ENCODE results near the gene COL23A1. TPM values are rescaled to one million over a fixed set of nuclear protein-coding genes. Genes with fewer than 3 reads are reported as not detected.

Gene COL23A1
- total RNA-seq (2014; rRNA removed; shearing (Covaris generic)): 0.08 TPM in 1 of 2 replicates, not detected in the other

- DNase-seq (ENCODE audit: low spot score): peak; percentile 38
Observed at GRCh38 chr5:178590141-178590923, at the start of gene COL23A1. Gene COL23A1, minus strand, starts transcription at chr5:178590393.

DNA sequence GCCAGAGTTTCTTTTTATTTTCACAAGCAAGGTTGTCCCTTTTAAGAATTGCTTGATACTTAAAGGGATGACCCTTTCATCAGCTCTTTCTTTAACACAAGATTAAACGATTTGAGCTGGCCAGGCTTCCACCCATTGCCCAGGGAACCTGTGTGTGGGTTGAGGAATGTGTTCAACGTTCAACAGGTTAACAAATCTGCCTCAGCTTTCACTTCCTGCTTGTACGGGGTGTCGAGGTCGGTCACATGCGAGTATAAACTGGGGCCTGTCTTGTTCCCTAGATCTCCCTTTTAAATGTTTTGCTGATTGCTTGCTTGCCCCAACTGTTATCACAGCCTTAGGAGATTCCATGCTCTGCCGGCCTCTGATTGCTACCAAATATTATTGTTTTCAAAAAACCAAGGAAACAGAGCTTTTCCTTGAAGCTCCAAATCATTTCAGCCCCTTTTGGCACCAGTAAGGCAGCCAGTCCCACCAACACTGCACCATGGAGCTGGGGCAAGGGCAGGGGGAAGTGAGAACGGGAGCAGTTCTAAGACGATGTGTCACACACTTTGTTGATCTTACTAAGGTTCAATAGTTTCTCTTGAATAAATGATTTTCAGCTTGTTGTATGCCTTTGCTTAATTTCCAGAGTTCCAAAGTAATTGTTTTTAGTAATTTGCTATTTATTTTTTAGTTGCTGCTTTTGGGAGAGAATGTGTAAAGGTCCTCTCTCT is 47.3 kb upstream of the COL23A1 start:
- DNase-seq (ENCODE audit: low spot score): no peak

GRCh38 chr5:178632285-178632684 is 42.1 kb upstream of the COL23A1 start:
- no peak for DNase-seq (ENCODE audit: low spot score)

GRCh38 chr5:178630951-178631350 is 40.8 kb upstream of the COL23A1 start:
- DNase-seq (ENCODE audit: low spot score): no peak

DNA sequence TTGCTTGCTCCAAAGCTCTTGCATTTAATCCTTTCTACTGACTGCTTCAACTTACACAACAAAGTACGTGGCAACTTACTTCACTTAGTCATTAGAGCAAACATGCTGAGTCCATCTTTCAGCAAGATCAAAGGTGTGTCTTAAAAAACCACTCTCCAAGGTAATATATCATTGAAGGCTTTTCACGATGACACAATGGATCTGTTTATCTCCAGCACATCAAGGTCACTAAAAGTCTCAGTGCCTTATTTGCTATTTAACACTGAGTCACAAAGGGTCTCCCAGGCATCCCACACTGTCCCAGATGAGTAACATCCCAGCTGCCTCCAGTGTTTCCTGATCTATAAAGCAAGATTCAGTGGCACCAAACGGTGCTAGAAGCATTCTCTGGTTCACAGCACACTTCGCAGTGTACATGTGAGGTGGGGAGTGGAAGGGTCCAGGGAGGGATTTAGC is 40.3 kb upstream of the COL23A1 start:
- no peak for DNase-seq (ENCODE audit: low spot score)

- no peak for DNase-seq (ENCODE audit: low spot score)
Observed at GRCh38 chr5:178627259-178627598, 37.0 kb upstream of the COL23A1 start.

DNA sequence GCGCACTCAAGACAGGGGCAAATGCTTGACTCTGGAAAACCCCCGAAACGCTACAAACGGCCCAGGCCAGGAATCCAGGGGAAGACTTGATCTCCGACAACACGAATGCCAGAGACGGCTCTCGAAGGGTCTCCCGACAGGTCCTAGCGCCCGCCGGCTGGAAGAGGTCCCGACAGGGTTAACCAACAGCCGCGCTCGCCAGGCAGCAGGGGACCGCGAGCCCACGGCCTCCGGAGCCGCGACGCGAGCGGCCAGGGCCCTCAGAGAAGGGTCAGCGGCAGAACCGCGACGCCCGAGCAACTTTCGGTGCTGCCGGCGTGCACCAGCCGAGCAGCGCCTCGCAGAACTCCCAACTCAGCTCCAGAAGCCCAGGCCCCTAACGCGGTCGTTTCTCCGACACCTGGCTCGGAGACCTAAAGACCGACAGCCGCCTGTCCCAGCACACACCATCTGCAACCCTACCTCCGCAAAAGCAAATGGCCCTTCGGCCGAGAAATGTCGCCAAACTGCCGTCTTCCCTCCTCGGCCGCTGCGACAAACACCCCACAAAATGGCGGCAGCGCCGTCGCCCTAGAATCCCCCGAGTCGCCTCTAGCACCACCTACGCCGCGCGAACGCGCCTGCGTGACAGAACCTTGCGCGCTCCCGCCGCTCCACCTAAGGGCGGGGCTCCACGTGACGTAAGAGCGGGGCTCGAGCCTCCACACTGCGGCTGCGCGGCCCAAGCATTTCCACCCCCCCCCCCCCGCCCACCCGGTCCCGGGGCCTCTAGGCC is 36.5 kb upstream of the COL23A1 start, which contains the start of gene CLK4:
TSS of gene CLK4 (minus strand) at position 567 of the 775 bp plus-strand sequence. CDS start 3,634 bp downstream, outside the sequence.
- peak; percentile 95 for DNase-seq (ENCODE audit: low spot score)

DNA sequence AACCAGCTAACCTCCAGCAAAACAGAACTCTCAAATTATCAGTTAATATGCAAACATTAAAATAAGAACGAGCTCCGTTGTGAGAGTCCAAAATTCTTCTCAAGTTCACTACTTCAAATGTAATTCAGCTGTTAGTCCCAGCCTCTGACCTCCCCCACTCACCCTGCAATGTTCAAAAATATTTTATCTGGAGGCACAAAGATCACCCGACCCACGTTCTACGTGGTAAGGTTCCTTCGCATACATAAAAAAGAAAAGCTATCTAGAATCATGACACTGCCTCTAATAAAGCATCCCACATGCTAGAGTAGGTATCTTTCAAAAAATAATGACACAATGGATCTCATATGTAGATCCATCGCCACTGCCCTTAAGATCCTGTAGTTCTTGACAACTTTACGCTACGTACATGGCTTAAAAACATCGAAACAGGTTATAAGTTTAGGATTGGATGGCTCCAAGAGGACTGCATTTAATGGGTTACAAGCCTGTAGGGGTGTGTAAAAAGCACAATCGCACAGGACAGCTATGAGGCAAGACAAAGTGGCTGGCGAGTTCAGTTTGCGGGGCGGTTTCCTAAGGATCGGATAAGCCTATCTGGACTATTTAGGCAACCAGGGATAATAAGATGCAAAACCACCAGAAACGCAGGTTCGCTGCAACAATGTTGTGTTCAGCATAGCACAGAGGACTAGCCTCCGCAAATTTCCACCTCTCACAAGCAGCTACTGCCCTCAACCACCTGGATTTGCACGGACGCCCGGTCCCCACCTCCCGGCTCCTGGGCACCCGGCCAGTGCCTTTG is 35.7 kb upstream of the COL23A1 start:
- no peak for DNase-seq (ENCODE audit: low spot score)

DNA sequence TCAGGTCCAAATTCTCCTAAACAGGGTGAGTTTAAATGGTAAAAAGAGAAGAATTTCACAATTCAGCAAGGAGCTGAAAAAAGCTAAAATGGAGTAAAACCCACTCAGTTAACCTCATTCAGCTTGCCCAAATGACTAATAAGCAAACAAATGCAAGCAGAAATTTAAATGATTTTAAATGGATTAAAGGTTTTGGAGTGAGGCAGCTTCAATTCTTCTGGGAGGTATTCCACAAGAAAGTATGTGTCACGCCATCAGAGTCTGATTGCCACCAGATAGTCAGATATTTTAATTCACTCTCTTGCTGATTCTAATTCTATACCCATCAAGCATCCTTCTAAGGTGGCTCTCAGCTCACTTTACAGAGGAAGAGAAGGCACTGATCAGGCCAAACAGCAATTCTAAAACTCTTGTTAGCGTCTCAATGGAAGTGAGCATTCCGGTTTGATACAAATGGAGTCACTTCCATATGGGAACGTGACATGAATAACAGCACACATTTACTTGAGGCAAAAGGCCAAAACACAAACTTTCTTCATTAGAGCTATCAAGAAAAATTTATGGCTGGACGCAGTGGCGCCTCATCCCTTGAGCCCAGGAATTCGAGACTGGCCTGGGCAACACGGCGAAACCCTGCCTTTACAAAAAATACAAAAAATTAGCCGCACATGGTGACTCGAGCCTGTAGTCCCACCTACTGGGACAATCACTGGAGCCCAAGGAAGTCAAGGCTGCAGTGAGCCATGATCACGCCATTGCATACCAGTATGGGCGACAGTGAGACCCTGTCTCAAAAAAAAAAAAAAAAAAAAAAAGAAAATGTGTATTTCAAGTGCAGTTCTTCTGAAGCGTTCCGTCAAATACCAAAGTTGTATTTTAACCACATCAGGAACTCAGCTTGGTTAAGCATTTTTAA is 34.7 kb upstream of the COL23A1 start:
- no peak for DNase-seq (ENCODE audit: low spot score)

DNA sequence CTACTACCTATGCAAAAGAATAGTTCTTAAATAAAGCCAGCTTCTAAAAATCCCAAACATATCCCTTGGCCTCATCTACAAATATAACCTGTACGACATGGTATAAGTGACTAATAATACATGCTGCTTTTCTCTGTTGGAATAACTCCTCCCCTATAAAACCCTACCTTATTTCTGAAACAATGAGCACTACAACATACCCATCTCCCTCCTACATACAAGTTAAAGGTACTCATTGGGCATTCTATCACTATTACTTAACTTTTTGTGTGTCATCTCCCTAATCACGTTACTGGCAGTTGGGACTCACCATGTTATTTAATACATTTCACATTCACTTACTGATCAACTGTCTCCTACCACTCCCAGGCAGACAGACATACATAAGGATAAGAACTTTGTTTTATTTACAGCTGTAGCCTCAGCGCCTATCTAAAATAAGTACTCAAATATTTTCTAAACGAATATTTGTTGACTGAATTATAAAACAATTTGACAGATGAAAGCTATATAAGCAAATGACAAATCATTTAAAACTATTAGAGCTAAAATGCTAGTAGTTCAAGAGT is 32.6 kb upstream of the COL23A1 start:
- DNase-seq (ENCODE audit: low spot score): no peak

DNA sequence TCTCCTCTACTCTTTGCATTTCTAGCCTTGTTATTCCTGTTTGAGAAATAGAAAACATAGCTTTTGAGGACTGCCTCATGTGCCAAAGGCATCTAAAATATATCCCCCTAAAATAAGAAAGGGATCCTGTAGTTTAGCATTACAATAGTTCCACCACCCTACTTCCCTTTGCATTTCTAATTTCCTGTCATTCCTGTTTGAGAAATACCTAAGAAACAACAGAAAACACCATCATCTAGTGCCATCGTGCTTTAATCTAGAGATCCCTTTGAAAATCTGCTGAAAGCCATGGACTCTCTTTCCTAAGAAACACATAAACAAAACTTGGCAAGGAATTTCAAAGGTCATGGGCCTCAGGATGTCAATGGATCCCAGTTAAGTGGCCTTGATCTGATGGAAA is 29.2 kb upstream of the COL23A1 start:
- DNase-seq (ENCODE audit: low spot score): no peak

- DNase-seq (ENCODE audit: low spot score): no peak
Observed at GRCh38 chr5:178612299-178612698, 22.1 kb upstream of the COL23A1 start.

DNA sequence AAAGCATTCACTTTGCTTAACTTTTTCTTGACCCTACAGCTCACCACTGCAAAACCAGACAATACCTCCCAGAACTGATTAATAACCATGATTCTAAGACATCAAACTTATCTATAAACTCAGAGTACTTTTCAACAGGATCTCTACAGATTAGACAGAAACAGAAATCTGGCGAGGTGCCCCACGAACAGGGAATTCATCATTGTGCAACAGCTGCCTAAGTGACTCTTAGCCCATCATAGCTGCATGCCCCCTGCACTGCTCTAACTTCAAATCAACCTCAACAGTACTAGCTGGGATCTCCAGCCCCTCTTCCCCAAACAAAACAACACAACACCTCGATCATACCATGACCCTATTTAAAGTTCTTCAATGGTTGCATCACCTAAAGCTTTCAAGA is 16.1 kb upstream of the COL23A1 start:
- no peak for DNase-seq (ENCODE audit: low spot score)

DNA sequence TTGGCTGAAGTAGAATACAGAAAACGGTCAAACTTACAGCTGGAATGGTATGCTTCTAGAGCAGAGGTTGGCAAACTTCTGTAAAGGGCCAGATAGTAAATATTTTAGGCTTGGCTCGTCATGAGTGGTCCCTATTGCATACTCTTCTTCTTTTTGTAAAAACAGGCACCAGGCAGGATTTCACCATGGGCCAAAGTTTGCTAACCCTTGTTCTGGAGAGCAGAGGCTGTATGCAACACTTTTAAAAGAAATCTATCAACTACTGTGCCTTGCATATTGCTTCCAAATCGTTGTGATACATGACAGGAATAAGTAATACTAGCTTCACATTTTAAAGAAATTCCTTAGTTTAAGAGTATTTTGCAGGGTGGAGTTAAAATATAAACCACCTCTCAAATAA is 15.6 kb upstream of the COL23A1 start:
- DNase-seq (ENCODE audit: low spot score): no peak

DNA sequence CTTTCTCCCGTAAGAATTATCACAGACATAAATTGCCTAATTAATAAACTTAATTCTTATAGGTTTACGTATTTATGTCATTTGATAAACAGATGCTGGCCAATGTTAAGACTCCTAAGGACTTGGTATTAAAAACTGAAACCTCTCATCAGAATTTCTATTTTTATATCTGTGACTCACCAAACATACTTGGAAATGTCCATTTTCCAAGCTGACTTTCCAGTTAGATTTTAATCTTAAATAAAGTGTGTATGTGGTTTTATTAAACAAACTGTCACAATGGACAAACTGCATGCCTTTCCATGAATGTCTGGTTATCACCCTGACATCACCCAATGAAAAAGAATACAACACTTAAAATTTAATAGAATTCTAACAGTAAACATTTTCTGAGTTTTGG is 12.6 kb upstream of the COL23A1 start:
- DNase-seq (ENCODE audit: low spot score): no peak

- no peak for DNase-seq (ENCODE audit: low spot score)
Observed at GRCh38 chr5:178595750-178596149, 5.6 kb upstream of the COL23A1 start.

DNA sequence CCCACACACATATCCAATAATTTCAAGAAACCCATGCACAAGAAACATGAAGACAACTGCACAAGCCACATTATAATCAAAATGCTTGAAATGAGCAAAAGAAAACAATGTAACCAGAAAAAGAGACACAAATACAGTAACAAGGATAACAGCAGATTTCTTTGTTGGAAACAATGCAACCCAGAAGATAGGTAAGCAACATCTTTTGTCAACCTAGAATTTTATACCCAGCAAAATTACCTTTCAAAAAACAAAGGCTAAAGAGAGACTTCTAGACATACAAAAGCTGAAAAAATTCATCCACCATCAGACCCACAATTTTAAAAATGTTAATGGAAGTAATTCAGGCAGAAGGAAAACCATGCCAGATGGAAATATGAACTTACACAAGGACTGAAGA is 5.0 kb upstream of the COL23A1 start:
- DNase-seq (ENCODE audit: low spot score): no peak

GRCh38 chr5:178590924-178591423 is 781 bp upstream of the COL23A1 start:
- no peak for DNase-seq (ENCODE audit: low spot score)

DNA sequence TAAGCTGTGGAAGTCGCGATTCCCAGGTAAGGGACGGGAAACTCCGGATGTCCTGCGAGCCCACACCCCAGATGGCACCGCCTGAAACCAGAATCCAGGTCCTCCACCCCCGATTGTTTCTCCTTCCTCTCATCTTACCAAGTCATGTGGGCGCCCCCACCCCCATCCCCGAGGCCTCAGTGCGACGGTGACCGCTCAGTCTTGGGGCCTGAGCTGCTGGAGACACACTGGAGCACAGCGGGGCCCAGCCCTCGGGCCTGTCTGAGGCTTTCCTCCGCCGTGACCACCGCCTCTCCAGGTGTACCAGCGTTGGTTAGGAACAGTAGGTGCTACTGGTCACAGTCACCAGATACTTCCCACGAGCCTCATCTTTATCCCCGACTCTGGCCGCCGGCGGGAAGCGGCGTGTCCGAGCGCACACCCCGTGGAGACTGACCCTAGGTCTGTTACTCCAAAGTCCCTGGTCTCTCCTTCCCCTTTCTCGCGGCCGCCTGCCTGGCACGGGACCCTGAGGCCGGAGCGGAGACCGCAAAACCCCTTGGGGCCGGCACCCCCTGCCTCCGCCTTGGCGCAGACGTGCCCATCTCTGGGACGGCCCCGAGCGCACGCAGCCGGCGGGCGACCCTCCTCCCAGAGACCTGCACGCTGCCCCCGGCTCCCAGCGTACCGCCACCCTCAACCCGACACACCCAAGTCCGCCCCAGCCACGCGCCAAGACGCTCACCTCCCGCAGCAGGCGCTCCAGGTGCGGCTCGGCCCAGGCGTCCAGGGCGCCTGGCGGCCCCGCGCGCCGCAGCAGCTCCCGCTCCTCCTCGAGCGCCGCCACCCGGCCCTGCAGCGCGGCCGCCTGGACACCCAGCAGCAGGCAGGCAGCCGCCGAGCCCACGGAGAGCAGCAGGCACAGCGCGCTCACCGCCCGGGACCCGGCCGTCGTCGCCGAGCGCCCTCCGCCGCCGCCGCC is 733 bp downstream of the COL23A1 start:
- DNase-seq (ENCODE audit: low spot score): no peak
